HuH-7.5 (cell line): ENCODE data around the gene APRT.
"Not testable (repeated sequence)": the region's sequence is repeated elsewhere in the genome, so short reads cannot be mapped to it uniquely, and the experiment has no call there.

Source experiments
- DNase-seq: peaks from one replicate; pipeline ENCODE4 v3.0.0; 2011; ENCODE audit warnings: low spot score

APRT gene

DNA sequence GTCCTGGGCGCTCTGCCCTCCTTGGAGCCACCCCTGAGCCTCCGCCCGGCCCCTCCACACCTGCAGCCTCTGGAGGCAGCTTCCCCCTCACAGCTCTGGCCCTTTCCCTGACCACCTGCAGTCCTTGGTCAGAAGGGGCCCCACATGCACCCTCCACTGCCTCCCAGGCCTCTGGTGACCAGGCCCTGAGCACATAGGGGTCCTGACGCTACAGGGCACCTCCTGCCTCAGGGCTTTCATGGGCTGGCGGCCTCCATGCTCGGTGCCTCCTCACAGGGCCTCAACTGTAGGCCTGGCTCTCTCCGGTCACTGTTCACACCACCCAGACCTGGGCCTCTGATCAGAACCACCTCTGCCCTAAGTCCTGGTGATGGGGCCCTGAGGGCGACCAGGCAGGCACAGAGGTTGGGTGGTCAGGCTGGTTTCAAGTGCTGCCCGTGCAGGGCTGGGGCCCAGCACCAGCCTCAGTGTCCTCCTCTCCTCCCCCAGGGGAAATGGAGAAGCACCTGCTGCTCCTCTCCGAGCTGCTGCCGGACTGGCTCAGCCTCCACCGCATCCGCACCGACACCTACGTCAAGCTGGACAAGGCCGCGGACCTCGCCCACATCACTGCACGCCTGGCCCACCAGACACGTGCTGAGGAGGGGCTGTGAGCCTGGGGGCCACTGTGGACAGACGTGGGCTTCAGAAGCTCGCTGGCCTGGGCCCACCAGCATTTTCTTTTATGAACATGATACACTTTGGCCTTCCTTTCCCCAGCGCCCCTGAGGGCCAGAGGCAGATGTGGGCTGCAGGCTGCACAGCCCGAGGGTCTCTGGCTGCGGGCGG is 3.9 kb downstream of the APRT start:
- DNase-seq: no peak

DNA sequence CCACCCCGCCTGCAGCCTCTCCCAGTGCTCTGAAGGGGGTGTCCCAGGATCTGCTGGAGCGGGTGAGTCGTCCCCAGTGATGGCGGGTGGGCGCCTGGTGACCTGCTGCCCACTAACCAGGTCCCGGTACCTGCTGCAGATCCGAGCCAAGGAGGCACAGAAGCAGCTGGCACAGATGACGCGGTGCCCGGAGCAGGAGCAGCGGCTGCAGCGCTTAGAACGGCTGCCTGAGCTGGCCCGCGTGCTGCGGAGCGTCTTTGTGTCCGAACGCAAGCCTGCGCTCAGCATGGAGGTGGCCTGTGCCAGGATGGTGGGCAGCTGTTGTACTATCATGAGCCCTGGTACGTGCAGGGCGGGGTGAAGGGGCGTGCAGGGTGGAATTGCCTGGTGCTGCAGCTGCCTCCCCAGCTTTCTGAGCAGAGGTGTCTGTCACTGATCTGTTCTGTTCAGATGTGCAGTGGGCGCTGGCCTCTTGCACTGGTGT is 4.5 kb downstream of the APRT start:
- DNase-seq: no peak

DNA sequence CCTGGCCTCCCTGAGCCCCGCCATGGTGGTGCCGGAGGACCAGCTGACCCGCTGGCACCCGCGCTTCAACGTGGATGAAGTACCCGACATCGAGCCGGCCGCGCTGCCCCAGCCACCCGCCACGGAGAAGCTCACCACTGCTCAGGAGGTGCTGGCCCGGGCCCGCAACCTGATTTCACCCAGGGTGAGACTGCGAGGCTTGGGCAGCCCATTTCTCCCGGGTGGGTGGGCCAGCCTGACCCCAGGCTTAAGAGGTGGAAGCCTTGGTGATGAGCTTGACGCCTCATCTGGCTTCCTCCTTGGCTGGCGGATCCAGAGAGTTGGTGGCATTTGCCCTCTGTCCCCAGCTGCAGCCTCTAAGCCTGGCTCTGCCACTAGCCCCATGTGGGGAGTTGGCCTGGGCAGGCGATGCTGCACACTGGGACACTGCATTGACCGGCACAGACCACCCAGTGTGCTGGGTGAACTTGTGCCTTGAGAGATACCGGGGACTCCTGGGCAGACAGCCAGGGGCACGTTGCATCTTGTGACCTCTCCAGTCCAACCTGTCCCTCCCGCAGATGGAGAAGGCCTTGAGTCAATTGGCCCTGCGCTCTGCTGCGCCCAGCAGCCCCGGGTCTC is 5.1 kb downstream of the APRT start:
- no peak for DNase-seq

- DNase-seq: no peak
Measured at GRCh38 chr16:88805887-88806393, 5.8 kb downstream of the APRT start.

- no peak for DNase-seq
Measured at GRCh38 chr16:88805340-88805715, 6.4 kb downstream of the APRT start.

DNA sequence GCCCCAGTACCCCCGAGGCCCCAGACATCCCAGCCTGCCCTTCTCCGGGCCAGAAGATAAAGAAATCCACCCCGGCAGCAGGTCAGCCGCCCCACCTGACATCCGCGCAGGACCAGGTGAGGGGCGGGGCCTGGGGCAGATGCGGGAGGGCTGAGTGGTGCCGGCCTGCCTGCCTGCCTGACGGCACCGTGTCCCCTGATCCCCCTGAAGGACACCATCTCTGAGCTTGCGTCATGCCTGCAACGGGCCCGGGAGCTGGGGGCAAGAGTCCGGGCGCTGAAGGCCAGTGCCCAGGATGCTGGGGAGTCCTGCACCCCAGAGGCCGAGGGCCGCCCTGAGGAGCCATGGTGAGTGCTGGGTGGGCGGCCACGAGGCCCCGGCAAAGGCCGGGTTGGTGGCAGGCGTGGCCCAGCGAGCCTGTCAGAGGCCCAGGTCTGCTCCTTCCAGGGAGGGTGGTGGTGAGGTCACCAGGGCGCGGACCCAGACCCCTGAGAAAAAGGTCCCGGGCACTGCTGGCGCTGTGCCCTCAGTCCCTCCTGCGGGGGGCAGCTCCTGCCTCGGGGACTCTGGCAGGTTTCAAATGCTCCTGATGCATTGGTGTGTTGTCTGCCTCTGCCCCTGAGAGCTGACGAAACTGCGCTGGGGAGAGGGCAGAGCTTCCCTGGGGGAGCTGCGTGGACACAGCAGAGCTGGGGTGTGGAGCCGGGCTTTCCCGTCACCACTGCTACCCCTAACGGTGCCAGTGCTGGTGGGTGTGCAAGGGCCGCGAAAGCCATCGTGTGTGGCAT is 7.0 kb downstream of the APRT start:
- peak; percentile 96 for DNase-seq

DNA sequence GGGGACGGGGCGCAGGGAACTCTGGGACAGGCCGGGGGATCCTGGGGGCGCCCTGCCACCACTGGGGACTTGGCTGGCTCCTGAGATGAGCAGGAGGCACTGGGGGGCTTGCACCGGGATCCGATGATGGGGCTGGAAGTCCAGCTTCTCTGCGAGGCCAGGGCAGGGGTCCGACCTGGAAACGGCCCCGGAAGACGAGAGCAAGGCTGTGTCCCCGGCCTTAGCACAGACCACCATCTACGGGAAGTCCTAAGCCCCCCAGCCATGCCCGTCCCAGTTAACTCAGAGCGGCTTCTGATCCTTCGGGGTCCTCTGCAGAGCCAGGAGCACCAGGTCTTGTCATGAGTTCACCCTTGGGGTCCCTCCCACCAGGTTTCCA is 7.6 kb downstream of the APRT start:
- DNase-seq: no peak

GRCh38 chr16:88803264-88803987 is 8.3 kb downstream of the APRT start, which contains the start of gene CDT1:
Gene CDT1 (plus strand): TSS chr16:88803789. CDS start chr16:88803832, 43 bp downstream.
- DNase-seq: peak; percentile 100

DNA sequence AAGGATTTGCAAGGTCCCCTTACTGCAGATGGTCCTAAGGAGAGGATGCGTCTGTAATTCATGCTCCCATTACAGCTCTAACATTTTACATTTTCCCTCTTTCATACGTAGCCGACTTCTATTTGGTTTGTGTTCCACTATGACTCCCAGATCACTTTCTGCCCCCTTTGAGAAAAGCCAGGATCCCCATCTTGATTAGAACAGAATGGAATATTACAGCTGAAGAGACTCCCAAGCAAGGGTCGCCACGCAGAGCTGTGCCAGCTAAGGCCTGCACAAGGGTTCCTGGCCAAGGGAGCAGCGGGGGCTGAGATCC is 11.5 kb downstream of the APRT start:
- DNase-seq: no peak

DNA sequence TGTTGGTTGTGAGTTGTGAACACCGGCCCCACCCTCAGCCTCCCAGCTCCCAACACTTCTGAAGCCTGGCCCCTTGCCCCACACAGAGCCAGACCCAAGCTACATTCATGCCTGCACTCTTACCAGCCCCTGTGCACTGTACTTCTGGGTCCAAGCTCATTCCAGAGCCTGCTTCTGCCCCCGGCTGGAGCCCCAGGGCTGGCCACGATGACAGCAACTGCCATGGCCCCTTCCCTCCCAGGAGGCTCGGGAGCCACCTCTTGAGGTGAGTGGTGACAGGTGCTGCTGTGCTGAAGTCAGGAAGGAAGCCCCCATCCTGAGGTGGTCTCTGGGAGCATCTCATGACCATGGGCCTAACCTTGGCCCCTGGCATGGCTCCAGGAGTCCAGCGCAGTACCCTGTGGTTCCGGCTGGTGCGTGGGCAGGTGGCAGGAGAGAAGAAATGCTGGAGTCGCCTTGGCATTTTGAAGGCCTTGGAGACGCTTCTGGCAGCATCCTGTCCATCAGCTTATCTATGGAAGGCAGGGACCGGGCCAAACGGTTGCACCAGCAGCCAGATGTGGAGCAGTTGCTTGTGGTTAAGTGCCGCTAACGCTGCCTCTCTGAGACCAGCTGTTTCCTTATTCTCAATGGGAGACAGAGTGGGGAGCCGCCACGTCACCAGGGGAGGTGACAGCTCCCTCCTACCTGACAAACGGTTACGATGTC is 12.0 kb downstream of the APRT start:
- DNase-seq: no peak

- no peak for DNase-seq
Measured at GRCh38 chr16:88798772-88799455, 12.8 kb downstream of the APRT start.

DNA sequence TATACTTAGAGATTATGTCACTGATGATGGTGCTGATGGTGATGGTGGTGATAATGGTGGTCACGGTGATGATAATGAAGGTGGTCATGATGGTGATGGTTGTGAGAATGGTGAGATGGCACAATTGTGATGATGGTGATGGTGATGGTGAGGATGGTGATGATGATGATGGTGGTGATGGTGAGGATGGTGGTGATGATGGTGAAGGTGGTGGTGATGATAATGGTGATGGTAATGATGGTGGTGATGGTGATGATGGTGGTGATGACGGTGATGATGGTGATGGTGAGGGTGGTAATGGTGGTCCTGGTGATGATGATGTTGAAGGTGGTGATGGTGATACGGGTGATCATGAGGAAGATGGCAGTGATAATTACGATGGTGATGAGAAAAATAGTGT is 13.7 kb downstream of the APRT start:
- no peak for DNase-seq

DNA sequence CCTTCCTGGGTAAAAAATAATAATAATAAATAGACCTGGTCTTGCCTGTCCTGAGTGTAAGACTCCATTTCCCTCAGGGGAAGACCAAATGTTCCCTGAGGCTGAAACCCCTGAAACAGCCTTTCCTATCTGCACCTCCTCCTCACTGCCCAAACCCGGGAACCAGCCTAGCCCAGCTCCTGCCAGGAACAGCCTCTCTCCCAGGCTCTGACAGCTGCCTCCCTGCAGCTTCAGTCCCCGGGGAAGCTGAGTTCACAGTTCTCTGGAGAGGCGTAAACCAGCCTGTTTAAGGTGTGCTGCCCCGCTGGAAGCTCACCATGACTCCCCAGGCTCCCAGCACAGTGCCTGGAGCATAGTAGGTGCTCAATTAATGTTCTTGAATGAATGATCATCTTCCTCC is 15.4 kb downstream of the APRT start:
- no peak for DNase-seq

DNA sequence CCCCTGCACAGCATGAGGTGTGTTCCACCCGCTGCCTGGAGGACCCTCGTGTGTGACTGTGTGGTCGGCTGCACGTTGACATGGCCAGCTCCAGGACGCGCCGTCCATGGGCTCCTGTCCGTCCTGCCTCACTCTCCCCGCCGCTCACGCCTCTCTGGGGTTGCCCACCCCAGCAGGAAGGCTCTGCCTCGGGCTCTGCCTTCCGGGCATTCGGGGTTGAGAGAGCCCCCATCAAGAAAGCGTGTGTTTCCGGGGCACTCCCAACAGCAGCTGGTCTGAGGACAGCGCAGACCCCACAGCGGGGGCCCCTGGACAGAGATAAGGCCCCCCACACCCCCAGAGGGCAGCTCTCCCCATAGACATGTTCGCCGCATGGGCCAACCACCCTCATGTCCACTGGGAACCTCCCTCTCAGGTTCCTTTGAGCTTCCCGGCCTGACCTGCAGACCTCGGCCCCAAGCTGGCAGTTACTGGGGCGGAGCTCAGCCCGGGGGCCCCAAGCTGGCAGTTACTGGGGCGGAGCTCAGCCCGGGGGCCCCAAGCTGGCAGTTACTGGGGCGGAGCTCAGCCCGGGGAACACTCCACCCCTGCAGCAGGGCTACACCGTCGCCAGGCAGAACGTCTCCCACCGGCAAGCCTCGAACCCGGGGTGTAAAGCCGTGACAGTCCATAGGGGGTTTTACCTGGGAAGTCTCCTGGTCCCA is 18.3 kb downstream of the APRT start:
- no peak for DNase-seq

- DNase-seq: no peak
Measured at GRCh38 chr16:88792668-88793250, 19.0 kb downstream of the APRT start.

DNA sequence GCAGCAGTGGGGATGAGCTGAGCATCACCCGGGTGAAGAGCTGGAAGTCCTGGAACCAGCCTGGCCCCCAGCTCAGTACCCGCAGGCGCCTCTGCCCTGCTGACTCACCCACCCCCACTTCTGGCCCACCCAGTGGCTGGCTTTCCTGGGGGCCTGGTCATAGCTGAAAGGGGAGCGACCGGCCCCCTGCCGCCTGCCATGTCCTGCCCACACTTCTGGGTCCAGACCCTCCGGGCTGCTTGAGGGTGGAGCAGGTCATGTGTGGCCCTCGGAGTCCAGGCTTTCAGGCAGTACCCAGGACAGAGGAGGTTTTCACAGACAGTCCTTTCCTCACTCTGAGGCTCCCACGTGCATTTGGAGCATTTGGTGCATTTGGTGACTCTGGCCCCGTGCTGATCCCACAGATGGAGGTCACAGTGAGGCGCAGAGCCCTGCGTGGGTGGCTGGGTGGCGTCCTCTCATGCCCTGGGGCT is 19.6 kb downstream of the APRT start:
- no peak for DNase-seq

DNA sequence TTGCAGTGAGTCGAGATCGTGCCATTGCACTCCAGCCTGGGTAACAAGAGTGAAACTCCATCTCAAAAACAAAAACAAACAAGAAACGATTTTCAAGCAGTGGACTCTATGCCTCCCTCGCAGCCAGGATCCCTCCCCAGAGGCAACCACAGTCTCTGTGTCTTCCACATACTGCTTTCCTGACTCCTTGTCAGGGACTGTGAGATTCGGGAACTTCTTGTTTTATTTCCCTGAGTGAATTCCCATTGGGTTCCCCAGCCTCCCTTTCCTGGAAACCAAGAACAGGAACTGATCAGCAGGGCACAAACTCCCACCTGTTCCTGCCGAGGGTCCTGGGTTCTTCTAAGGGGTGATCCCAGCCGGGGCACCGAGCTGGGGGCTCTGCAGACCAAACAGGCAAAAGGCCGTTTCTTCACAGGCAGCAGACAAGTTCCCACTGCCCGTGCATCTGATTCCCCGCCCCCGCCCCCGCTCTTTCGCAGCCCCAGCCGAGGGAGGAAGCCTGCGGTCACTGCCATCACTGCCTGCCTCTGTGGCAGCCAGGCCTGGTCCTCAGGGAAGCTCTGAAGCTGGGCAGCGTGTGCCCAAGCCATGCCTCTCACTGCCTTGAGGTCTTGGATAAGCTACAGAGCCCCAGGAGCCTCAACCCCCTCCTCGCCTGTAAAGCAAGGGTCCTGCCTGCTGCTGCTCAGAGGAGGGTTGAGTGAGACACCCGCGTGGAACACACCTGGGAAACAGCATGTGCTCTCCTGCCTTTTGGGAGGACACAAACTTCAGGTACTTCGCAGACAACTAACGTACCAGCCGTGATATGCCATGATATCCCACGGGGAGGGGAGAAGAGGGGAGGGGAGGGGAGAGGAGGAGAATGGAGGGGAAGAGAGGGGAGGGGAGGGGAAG is 21.2 kb downstream of the APRT start:
- no peak for DNase-seq

DNA sequence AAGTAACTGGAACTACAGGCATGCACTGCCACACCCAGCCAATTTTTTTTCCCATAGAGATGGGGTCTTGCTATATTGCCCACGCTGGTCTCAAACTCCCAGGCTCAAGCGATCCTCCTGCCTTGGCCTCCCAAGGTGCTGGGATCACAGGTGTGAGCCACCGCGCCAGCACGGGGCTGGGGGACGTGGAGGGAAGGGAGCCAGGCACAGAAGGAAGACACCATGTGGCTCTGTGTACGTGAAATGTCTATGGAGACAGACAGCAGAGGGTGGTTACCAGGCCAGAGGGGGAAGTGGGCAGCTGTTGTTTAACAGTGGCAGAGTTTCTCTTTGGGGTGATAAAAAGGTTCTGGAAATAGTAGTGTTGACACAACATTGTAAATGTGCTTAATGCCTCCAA is 22.1 kb downstream of the APRT start:
- no peak for DNase-seq

DNA sequence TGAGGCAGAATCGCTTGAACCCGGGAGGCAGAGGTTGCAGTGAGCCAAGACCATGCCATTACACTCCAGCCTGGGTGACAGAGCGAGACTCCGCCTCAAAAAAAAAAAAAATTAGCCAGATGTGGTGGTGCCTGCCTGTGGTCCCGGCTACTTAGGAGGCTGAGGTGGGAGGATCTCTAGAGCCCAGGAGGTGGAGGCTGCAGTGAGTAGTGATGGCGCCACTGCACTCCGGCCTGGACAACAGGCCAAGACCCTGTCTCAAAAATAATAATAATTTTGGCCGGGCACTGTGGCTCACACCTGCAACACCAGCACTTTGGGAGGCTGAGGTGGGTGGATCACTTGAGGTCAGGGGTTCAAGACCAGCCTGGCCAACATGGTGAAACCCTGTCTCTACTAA is 23.0 kb downstream of the APRT start:
- DNase-seq: not testable (repeated sequence)
